RKO (cell line): ENCODE results near the gene PCDHGC4.

ENCODE experiments used
- DNase-seq: peaks from one replicate; pipeline ENCODE4 v3.0.0-alpha.2; 2016; ENCODE audit warnings: low spot score

Gene PCDHGC4

DNA sequence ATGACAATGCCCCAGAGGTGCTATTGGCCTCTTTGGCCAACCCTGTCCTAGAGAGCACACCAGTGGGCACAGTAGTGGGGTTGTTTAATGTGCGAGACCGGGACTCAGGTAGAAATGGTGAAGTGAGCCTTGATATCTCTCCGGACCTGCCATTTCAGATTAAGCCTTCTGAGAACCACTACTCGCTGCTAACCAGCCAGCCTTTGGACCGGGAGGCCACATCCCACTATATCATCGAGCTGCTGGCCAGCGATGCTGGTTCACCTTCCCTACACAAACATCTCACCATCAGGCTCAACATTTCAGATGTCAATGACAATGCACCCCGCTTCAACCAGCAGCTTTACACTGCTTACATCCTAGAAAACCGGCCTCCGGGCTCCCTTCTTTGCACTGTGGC, 5.4 kb downstream of the PCDHGC4 start:
- DNase-seq, result no peak

DNA sequence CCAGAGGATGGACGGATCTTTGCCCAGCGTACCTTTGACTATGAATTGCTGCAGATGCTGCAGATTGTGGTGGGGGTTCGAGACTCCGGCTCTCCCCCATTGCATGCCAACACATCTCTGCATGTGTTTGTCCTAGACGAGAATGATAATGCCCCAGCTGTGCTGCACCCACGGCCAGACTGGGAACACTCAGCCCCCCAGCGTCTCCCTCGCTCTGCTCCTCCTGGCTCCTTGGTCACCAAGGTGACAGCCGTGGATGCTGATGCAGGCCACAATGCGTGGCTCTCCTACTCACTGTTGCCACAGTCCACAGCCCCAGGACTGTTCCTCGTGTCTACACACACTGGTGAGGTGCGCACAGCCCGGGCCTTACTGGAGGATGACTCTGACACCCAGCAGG, 5.9 kb downstream of the PCDHGC4 start:
- no peak for DNase-seq

DNA sequence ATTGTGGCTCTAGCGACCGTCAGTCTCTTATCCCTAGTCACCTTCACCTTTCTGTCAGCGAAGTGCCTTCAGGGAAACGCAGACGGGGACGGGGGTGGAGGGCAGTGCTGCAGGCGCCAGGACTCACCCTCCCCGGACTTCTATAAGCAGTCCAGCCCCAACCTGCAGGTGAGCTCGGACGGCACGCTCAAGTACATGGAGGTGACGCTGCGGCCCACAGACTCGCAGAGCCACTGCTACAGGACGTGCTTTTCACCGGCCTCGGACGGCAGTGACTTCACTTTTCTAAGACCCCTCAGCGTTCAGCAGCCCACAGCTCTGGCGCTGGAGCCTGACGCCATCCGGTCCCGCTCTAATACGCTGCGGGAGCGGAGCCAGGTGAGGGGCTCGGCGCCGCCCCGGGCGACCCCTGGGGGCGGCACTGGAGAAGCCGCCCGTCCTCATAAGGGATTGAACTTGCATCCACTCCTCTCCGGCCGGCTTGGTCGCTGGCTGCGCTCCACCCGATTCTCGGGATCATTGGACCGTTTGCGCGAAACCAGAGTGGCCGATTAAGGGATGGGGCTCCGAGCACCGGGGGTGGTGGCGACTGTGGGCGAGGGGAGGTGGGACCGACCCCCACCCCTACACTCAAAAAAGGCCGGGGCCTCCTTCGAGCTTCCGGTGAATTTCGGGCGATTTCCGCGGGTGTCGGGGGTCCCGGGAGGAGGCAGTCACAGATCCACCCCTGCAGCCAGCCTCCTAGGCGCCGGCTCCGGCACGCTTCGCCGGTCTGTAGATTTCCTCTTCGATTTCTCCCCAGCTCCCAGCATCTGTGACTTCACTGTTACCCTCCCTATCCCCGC, 6.7 kb downstream of the PCDHGC4 start:
- no peak for DNase-seq

DNA sequence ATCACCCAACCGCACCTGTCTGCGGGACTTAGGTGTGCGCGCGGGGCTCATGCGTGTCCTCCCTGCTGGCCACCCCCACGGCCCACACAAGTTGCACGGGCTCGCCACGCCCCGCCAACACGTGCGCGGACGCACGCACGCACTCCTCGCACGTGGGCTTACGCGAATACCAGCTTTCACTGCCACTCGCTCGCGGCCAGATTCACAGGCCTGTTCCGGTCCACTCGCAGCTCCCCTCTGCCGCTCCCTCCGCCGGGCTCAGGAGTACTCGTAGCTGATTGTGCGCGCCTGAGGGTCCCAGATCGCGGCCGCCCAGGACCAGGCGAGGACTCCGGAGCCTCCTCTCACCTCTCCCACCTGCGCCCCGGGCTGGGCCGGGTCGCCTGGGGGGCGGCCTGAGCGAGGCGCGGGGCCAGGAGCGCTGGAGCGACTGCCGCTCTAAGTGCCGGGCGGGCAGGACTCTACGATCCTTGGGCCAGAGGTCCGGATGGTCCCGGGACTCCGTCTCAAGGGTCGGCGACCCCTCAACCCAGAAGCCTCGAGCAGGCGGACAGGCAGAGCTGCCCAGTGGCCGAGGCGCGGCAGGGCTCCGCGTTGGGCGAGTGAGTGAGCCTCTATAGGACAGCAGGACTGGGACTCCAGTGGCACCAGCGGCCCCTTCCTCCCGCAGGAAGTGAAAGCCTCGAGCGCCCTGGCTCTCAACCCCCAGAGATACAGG, 7.5 kb downstream of the PCDHGC4 start:
- DNase-seq, result no peak

DNA sequence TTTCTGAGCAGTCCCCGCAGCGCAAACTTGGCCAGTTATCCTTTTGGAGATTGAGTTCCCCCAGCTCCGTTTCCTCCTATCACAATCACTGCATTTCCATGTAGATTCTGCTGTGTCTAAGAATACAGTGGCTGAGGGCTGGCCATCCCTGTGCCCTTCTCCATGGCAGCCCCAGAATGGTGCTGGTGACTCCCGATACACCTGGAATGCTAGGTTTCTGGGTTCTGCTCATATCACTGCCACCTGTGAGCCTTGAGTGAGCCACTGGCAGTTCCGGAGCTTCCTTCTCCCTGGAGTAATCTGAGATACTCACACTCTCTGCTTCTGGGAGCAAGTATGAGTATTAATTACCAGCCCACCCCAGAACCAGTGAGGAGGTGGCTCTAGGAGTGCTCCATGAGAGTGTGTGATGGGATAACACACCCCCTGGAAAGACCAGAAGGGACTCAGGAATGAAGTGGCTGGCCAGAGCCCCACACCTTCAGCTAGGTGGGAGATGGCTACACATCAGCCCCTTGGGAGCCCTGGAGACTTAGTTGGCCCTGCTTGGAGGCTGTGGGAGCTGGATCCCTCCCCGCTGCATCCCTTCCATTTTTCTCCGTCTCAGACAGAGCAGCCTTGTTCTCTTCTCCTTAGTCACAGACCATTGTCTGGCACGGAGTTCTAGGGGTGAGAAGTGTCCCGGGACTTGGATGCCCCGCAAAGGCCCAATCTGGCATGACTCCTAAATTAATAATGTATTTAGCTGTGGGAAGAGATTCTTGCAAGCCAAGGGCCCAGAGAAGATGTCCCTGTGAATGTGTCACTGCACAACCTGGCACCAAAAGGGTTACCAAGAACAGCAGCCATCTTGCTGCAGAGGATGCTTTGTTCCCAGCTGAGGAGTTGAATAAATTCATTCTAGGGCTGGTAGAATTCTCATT, 8.9 kb downstream of the PCDHGC4 start:
- no peak for DNase-seq

DNA sequence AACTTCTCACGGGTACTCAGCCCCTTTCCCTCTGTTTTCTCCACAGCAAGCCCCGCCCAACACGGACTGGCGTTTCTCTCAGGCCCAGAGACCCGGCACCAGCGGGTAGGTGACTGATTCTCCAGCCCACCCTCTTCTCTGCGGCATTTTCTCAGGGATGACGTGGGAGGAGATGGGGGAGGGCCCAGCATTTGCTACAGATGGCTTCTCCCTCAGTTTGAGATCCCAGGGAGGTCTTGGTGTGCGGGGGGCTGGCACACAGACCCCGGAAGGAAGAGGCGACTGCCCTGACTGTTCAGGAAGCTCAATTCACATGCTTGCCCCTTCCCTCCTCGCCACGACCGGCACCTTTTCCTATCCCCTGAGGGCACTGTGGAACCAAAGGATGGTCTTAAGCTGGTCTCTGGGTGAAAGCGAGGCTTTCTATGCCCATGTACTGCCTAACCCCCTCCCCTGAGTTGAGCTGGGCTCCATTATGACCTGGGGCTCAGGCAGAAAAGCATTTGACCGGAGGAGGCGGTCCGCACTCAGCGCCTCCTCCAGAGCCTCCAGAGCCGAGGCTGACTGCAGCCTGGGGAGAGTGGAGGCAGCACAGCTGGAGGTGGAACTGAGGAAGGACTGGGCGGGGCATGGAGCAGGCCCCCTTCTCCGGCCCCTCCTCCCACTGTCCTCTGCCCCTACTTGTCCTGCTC, 10.1 kb downstream of the PCDHGC4 start:
- DNase-seq, result no peak

DNA sequence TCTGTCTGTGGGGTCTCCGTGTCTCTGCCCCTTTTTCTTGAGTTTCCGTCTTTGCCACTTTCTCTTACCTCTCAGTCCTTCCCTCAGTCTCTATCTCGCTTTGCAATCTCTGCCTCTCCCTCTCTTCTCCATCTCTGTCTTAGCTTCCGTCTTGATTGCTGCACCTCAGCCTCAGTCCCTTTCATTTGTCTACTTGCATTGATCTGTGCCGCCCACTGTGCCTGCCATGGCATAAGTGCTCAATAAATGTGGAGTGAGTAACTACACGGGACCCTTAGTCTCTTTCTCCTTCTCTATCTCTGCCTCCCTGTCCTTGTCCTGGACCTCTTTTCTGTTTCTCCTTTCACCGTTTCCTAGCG, 10.6 kb downstream of the PCDHGC4 start:
- DNase-seq, result no peak

DNA sequence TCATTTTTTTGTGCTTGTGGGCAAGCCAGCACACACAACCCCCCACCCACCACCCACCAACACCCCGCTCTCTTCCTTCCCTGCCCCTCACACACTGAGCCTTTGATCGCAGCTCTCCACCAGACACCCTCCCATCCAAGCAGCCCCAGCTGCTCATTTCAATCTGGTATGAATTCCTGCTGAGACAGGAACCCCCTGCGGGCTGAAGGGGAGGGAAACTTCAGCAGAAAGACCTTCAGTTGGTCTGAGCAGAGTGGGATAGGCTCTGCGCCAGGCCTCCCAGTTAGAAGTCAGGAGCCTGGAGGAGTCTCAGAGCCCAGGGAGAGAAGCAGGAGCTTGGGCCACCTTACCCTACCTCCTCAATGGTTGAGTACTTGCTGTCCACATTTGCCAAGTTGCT, 11.2 kb downstream of the PCDHGC4 start:
- no peak for DNase-seq

DNA sequence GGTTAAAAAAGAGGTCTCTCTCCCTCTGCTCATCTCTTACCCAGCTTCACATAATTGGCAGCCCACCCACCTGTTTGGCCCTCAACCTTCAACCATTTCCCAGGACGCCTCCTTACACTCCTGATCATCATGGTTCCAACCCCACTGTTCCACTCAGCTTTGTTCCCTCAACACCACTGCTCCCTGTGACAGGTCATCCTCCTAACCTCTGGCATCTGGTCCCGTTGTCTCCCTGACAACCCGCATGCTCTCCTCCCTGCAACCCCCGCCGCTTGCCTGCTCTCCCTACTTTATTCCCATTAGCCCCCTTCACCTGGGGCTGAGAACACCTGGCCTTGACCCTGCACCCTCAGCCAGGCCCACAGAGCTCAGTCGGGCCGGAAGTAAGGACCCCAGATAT, 16.9 kb downstream of the PCDHGC4 start:
- DNase-seq, result no peak

DNA sequence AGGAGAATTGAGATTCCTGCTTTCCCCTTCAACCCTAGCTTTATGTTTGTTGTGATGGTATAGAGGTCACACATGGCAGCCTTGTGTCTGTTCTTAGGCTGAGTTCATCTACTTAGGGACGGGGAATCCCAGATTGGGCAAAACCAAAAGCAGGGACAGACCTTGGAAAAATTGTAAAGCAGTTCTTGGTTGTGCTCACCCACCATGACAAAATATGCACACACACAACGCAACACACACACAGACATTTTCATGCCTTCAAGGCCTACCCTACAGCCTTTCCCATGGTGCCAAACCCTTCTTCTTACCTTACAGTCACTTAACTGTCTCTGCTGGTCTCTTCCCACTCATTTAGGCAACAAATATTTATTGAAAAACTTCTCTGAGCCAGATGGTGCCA, 18.9 kb downstream of the PCDHGC4 start:
- DNase-seq, result no peak

DNA sequence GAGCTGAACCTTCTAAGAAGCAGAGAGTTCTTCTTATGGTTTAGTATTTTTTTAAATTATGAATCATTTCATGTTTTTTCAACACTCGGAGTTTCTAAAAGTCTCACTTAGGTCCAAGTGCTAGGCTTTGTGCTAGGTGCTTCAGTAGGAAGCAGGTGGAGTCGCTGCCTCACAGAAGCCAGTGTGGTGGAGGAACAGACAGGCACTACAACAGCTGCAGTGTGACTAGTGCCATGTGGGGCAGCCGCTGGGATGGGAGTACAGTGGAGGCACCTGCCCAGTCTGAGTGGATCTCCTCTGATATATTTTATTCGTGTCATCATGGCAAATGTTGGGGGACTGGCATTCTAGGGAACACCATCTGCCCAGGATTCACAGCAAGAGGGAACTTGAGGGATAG, 19.4 kb downstream of the PCDHGC4 start:
- DNase-seq, result no peak

DNA sequence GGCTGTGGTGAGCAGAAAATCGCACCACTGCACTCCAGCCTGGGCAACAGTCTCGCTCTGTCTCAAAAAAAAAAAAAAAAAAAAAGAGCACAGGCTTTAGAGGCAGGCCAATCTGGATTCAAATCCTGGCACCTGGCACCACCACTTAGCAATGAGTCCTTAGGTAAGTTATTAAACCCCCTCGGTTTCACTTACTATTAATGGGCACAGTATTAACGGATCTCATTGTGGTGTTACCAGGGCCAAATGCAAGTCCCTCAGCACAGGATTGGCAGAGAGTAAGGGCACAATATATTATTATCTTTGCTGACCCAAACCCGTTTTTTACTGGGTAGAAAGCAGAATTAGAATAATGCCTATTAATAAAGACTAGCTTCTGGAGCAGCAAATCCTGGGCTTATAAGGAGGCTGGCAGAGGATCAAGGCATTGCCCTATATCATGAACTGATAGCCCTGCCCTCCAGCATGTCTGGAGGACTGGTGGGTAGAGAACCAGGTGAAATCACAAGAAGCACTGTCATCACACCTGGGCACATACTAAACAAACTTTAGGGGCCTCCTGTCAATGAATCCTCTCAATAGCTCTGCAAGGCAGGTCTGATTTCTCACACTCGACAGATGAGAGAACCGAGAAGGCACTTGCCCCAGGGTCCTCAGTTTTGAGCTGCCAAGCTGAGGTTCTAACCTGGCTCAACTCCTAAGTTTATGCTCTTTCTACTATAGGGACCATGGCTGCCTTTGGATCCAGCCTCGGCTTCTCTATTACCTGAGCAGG, 21.7 kb downstream of the PCDHGC4 start:
- DNase-seq, result no peak

DNA sequence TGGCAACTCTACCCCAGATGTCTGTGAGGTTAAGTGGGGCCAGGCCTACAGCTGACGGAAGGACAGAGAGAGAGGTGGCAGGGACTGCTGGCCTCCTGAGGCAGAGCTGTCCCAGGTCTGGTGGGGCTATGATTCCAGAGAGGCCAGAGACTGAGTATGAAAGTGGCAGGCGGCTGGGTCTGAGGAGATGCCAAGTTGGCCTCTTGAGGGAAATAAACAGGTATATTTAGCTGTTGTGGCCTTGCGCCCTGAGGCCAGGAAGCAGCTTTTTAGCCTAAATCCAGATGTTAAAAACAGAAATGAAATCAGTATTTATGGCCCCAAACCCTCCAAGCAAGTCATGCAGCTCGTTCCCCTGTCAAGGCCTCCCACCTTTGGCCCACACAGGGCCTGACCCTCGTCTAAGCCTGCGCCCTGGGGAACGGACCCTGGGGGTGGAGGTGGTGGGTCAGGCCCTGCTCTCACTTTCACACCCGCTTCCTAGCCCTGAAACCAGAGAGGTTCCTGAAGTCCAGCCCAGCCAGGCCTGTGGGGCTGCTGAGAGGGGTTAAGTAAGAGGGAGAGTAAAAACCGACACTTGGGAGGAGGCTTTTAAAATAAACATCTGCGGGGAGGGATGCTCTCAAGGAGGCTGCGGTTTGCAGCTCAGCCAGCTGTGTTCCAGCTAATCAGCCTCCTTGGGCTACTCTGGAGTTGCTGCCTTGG, 22.7 kb downstream of the PCDHGC4 start:
- no peak for DNase-seq

DNA sequence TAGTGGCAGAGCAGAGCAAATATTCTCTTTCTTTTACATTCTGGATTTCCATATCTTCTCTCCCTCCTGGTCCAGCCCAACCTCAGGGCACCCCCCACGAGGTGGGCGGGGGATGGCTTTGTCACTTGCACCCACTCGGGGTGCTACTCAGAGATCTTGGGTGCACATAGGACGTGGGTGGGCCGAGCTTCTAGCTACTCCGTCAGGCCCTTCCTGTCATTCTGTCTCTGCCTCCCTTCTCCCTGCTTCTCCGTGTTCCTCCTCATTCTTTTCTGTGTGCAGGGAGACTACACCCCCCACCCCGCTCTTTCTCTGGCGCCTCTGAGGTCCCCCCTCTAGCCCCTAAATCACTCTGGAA, 23.6 kb downstream of the PCDHGC4 start:
- DNase-seq, result no peak

DNA sequence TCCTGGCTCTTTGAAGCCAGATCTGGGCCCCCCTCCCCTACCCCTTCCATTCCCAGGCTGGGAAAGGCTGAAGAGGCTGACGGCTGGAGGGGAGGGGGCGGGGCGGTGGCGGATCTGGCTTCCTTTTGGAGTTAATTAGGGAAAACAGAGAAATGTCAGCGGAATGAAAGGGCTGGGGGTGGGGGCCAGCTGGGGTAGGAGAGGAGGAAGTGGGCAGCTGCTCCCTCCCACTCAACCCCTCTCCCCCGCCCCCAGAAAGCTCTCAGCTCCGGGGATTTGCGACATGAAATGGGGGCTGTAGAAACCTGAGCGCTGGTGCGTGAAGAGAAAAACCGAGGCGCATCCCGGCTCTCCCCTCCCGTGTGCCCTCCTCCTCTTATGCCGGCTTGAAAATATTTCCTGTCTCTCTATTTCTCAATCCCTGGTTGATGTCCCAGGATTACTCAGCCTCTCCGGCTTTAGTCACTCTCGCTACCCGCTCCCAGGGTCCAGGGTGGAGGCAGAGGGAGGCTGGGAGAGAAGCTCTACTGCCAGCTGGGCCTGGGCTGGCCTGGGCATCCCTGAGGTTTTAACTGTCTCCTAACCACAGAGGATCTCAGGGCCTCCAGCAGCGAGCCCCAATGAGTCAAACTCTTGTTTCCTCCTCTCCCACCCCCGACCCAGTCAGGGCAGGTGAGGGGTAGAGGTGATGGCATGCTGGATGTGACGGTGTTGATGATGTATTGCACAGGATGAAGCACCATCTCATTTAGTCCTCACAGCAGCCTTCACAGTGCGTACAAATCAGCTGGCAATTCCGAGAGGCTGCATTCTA, 24.2 kb downstream of the PCDHGC4 start:
- DNase-seq, result peak; percentile 80

DNA sequence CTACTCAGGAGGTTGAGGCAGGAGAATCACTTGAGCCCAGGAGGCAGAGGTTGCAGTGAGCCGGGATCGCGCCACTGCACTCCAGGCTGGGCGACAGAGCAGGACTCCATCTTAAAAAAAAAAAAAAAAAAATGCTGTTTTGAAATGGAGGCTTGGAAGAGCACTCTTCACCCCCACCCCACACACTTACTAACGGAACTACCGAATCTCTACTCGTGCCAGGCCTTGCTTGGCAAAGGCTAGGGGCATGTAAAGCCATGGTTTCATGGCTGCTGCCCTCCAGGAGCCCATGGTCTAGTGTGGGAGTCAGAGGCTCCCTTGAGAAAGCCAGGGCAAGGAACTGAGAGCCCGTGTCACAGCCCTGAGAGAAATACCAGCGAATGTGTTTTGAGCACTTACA, 25.3 kb downstream of the PCDHGC4 start:
- DNase-seq, result no peak

DNA sequence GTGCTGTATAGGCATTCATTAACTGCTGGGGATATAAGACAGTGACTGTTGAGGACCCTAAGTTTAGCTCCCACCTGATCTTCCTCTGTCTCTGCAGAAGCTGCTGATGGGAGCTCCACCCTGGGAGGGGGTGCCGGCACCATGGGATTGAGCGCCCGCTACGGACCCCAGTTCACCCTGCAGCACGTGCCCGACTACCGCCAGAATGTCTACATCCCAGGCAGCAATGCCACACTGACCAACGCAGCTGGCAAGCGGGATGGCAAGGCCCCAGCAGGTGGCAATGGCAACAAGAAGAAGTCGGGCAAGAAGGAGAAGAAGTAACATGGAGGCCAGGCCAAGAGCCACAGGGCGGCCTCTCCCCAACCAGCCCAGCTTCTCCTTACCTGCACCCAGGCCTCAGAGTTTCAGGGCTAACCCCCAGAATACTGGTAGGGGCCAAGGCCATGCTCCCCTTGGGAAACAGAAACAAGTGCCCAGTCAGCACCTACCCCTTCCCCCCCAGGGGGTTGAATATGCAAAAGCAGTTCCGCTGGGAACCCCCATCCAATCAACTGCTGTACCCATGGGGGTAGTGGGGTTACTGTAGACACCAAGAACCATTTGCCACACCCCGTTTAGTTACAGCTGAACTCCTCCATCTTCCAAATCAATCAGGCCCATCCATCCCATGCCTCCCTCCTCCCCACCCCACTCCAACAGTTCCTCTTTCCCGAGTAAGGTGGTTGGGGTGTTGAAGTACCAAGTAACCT, 26.2 kb downstream of the PCDHGC4 start:
- no peak for DNase-seq

DNA sequence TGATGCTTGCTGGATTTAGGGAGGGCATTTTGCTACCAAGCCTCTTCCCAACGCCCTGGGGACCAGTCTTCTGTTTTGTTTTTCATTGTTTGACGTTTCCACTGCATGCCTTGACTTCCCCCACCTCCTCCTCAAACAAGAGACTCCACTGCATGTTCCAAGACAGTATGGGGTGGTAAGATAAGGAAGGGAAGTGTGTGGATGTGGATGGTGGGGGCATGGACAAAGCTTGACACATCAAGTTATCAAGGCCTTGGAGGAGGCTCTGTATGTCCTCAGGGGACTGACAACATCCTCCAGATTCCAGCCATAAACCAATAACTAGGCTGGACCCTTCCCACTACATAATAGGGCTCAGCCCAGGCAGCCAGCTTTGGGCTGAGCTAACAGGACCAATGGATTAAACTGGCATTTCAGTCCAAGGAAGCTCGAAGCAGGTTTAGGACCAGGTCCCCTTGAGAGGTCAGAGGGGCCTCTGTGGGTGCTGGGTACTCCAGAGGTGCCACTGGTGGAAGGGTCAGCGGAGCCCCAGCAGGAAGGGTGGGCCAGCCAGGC, 27.0 kb downstream of the PCDHGC4 start:
- no peak for DNase-seq
